Measurements from ENCODE around the gene ZNF93. TPM values are rescaled to one million over a fixed set of nuclear protein-coding genes. Genes with fewer than 3 reads are reported as not detected.

The ZNF93 gene
- total RNA-seq, 1 experiment from 2014 or later: 58.1 TPM

DNA sequence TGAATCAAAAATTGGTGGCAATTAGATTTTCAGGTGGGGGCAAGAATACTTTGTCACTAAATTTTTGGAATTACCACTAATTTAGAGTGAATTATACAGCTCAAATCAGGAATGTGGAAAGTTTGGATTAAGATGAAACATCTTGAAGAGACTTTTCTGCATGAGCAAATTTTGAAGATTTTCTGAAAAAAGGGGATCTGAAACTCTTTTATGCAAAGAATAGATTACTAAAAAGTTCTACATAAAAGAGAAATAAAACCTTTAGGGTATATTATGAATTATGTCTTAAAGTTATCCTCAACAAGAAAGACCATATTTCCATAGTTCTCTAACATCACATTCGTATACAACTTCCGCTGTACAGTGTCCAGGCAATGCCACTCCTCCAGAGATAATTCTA lies 36.7 kb downstream of the ZNF93 start:
- H2BK120ac ChIP-seq (ENCODE audit: low read depth, low read length, poor library complexity, severe bottlenecking): no peak overlapping the region
- Mint-ChIP-seq H3K36me3 (ENCODE audit: insufficient read depth in 1 of 3, low read depth in 3 of 3) (peaks cover 32 to 43% (median 35%) of the 10 kb centered on the region in 3 experiments), H3K4me1 (no peaks in the 10 kb centered on the region), H3K27me3 (ENCODE audit: low read depth) (0 out of 2 replicates have a peak, but pooled peaks cover 7% of the 10 kb centered on the region), H3K4me3 (no peak overlapping the region), H3K27ac (no peak overlapping the region), H3K9me3 (peaks cover 60 to 75% of the 10 kb centered on the region in 2 experiments)
- TF ChIP-seq, protein P1, sequence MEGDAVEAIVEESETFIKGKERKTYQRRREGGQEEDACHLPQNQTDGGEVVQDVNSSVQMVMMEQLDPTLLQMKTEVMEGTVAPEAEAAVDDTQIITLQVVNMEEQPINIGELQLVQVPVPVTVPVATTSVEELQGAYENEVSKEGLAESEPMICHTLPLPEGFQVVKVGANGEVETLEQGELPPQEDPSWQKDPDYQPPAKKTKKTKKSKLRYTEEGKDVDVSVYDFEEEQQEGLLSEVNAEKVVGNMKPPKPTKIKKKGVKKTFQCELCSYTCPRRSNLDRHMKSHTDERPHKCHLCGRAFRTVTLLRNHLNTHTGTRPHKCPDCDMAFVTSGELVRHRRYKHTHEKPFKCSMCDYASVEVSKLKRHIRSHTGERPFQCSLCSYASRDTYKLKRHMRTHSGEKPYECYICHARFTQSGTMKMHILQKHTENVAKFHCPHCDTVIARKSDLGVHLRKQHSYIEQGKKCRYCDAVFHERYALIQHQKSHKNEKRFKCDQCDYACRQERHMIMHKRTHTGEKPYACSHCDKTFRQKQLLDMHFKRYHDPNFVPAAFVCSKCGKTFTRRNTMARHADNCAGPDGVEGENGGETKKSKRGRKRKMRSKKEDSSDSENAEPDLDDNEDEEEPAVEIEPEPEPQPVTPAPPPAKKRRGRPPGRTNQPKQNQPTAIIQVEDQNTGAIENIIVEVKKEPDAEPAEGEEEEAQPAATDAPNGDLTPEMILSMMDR (conservative IDR thresholded peaks at IDR 0.05): no peak
- H3K79me1 ChIP-seq (ENCODE audit: insufficient read depth, low read depth, low read length, poor library complexity, severe bottlenecking): no peaks in the 10 kb centered on the region
- H3K18ac ChIP-seq (ENCODE audit: insufficient read length, low read depth, low read length): no peak overlapping the region
- H3K4ac ChIP-seq (ENCODE audit: low read depth, low read length): no peak overlapping the region
- no peak overlapping the region for H3K14ac ChIP-seq (ENCODE audit: insufficient read depth, low read length)
- H2AK5ac ChIP-seq (ENCODE audit: insufficient read length, low read length): no peak overlapping the region
- no peaks in the 10 kb centered on the region for H4K20me1 ChIP-seq (ENCODE audit: control insufficient read depth, insufficient read depth, insufficient read length)
- no peak overlapping the region for H3K9ac ChIP-seq (ENCODE audit: extremely low read depth, insufficient read length, low read length)
- H3K27me3 ChIP-seq (ENCODE audit: insufficient read depth, low read length): no peaks in the 10 kb centered on the region
- H2BK15ac ChIP-seq (ENCODE audit: low read depth, low read length): no peak overlapping the region
- H2AFZ ChIP-seq (ENCODE audit: low read length): no peak overlapping the region
- no peak overlapping the region for H2BK20ac ChIP-seq (ENCODE audit: low read depth, low read length, poor library complexity, severe bottlenecking)
- H2BK5ac ChIP-seq (ENCODE audit: insufficient read length, low read length): no peak overlapping the region
- H3K9me3 ChIP-seq (ENCODE audit: control insufficient read depth, low read depth, low read length): peaks cover 37% of the 10 kb centered on the region
- no peak overlapping the region for H3K56ac ChIP-seq (ENCODE audit: insufficient read length, low read depth, low read length)
- H4K91ac ChIP-seq (ENCODE audit: insufficient read length, low read depth, low read length): no peak overlapping the region
- no peak overlapping the region for H4K5ac ChIP-seq (ENCODE audit: insufficient read length, low read depth, low read length)
- no peak overlapping the region for H3K23ac ChIP-seq (ENCODE audit: insufficient read length, low read depth, low read length)
- no peaks in the 10 kb centered on the region for H3K23me2 ChIP-seq (ENCODE audit: insufficient read length, low read depth, low read length, poor library complexity, severe bottlenecking)
- H3T11ph ChIP-seq (ENCODE audit: low read length): no peak overlapping the region
- no peak for DNase-seq
- H2BK12ac ChIP-seq (ENCODE audit: insufficient read length, low read depth, low read length): no peak overlapping the region
- no peak overlapping the region for H3K4me2 ChIP-seq (ENCODE audit: insufficient read depth, insufficient read length, low read length)
- H3K27ac ChIP-seq (ENCODE audit: insufficient read length, low read depth, low read length): no peak overlapping the region
- no peaks in the 10 kb centered on the region for H3K79me2 ChIP-seq (ENCODE audit: insufficient read depth, low read length)
- no peak overlapping the region for H4K8ac ChIP-seq (replicated peaks; ENCODE audit: insufficient read length, low read depth, low read length)
- WGBS (ENCODE audit: extremely low coverage, insufficient read length, low lambda C conversion rate): no CpG with 5 or more reads among the region's 2 CpGs
- H3K4me1 ChIP-seq (ENCODE audit: insufficient read depth, low read length): no peaks in the 10 kb centered on the region

Measured in H9 (cell line).